ENCODE data around the gene USP30.

Gene USP30

GRCh38 chr12:109097435-109098182, 45.2 kb downstream of the USP30 start, which contains the start of gene UNG:
TSS of gene UNG (plus strand) at chr12:109097597. CDS start at chr12:109097680, 83 bp downstream.
- peak; percentile 68 for DNase-seq (ENCODE audit: low read depth)
- no peak for TF ChIP-seq CTCF (conservative IDR thresholded peaks at IDR 0.05; ENCODE audit: low read depth, low read length)
- H3K4me3 ChIP-seq (ENCODE audit: low read length), result peak within 1 kb of the TSS; percentile 81

GRCh38 chr12:109098183-109098604, 45.8 kb downstream of the USP30 start:
- no peak for TF ChIP-seq CTCF (conservative IDR thresholded peaks at IDR 0.05; ENCODE audit: low read depth, low read length)
- H3K4me3 ChIP-seq (ENCODE audit: low read length), result peak overlapping the region; percentile 81
- no peak for DNase-seq (ENCODE audit: low read depth)

GRCh38 chr12:109098651-109099050, 46.3 kb downstream of the USP30 start:
- DNase-seq (ENCODE audit: low read depth), result no peak
- TF ChIP-seq CTCF (conservative IDR thresholded peaks at IDR 0.05; ENCODE audit: low read depth, low read length), result no peak
- peak overlapping the region; percentile 81 for H3K4me3 ChIP-seq (ENCODE audit: low read length)

GRCh38 chr12:109099431-109100020, 47.1 kb downstream of the USP30 start:
- no peak for TF ChIP-seq CTCF (conservative IDR thresholded peaks at IDR 0.05; ENCODE audit: low read depth, low read length)
- H3K4me3 ChIP-seq (ENCODE audit: low read length), result peak overlapping the region; percentile 81
- no peak for DNase-seq (ENCODE audit: low read depth)

GRCh38 chr12:109100741-109101140, 48.4 kb downstream of the USP30 start:
- no peak overlapping the region for H3K4me3 ChIP-seq (ENCODE audit: low read length)
- no peak for DNase-seq (ENCODE audit: low read depth)
- no peak for TF ChIP-seq CTCF (conservative IDR thresholded peaks at IDR 0.05; ENCODE audit: low read depth, low read length)

GRCh38 chr12:109102491-109102890, 50.1 kb downstream of the USP30 start:
- no peak for DNase-seq (ENCODE audit: low read depth)
- TF ChIP-seq CTCF (conservative IDR thresholded peaks at IDR 0.05; ENCODE audit: low read depth, low read length), result no peak
- no peak overlapping the region for H3K4me3 ChIP-seq (ENCODE audit: low read length)

- H3K4me3 ChIP-seq (ENCODE audit: low read length), result no peak overlapping the region
- TF ChIP-seq CTCF (conservative IDR thresholded peaks at IDR 0.05; ENCODE audit: low read depth, low read length), result no peak
- no peak for DNase-seq (ENCODE audit: low read depth)
Observed at GRCh38 chr12:109105176-109105575, 52.8 kb downstream of the USP30 start.

Data from retinal pigment epithelial cell (primary cell).